Keratinocyte (primary cell): ENCODE data around the gene NUDT7. TPM values are rescaled to one million over a fixed set of nuclear protein-coding genes. Genes with fewer than 3 reads are reported as not detected.

Source experiments
- DNase-seq: peaks from one replicate; pipeline ENCODE4 v3.0.0-alpha.2; 2011; ENCODE audit warnings: low read depth, missing footprints, low spot score
- FAIRE-seq: peaks from 2 replicates; lab custom pipeline; 2011; peaks lifted over from hg19 to GRCh38; lab: Jason Lieb, UNC
- H2AFZ ChIP-seq: 2 replicates; pipeline ENCODE4 v1.6.0; 2012; ENCODE audit warnings: low read length, control low read depth, inconsistent platforms; ENCODE audit not compliant: control insufficient read depth
- H3K27ac ChIP-seq: 2 replicates; pipeline ENCODE4 v1.5.1; 2011; ENCODE audit warnings: low read length; ENCODE audit not compliant: control insufficient read depth, insufficient read depth
- H3K27me3 ChIP-seq: 3 replicates; pipeline ENCODE4 v1.6.0; 2011; ENCODE audit warnings: low read length; ENCODE audit not compliant: control insufficient read depth, insufficient read depth; ENCODE audit errors: extremely low read depth
- H3K36me3 ChIP-seq, 2 experiments: 2 replicates in 1 of 2; 3 replicates in 1 of 2; pipeline ENCODE4 v1.5.1; 2011; ENCODE audit warnings: low read length in 2 of 2, mild to moderate bottlenecking in 1 of 2; ENCODE audit not compliant: control insufficient read depth in 2 of 2, insufficient read depth in 2 of 2; ENCODE audit errors: extremely low read depth in 1 of 2
- H3K4me1 ChIP-seq: 3 replicates; pipeline ENCODE4 v1.5.1; 2011; ENCODE audit warnings: low read length; ENCODE audit not compliant: control insufficient read depth, insufficient read depth; ENCODE audit errors: extremely low read depth
- H3K4me2 ChIP-seq: 3 replicates; pipeline ENCODE4 v1.6.0; 2011; ENCODE audit warnings: low read depth, low read length; ENCODE audit not compliant: control insufficient read depth, insufficient read depth; ENCODE audit errors: extremely low read depth
- H3K4me3 ChIP-seq, 3 experiments: fragments of 200-600 bp in 1 of 3; sonication (generic) in 1 of 3; 2 replicates in 2 of 3; 3 replicates in 1 of 3; pipeline ENCODE4 v1.5.1; 2011 to 2016; ENCODE audit warnings: low read length in 3 of 3, mild to moderate bottlenecking in 3 of 3, control low read depth in 2 of 3, inconsistent platforms in 1 of 3, low read depth in 1 of 3, mixed read lengths in 1 of 3, mixed run types in 1 of 3, moderate library complexity in 1 of 3; ENCODE audit not compliant: control insufficient read depth in 2 of 3, insufficient read depth in 2 of 3; ENCODE audit errors: extremely low read depth in 1 of 3
- H3K79me2 ChIP-seq: 2 replicates; pipeline ENCODE4 v1.6.0; 2012; ENCODE audit warnings: low read length; ENCODE audit not compliant: control insufficient read depth, insufficient read depth
- H3K9ac ChIP-seq: 3 replicates; pipeline ENCODE4 v1.6.0; 2011; ENCODE audit warnings: low read length; ENCODE audit not compliant: control insufficient read depth, insufficient read depth; ENCODE audit errors: extremely low read depth
- H3K9me1 ChIP-seq: 3 replicates; pipeline ENCODE4 v1.6.0; 2011; ENCODE audit warnings: low read length; ENCODE audit not compliant: control insufficient read depth, insufficient read depth; ENCODE audit errors: extremely low read depth
- H3K9me3 ChIP-seq: 2 replicates; pipeline ENCODE4 v1.5.1; 2012; ENCODE audit warnings: low read depth, low read length; ENCODE audit not compliant: control insufficient read depth
- H4K20me1 ChIP-seq: 3 replicates; pipeline ENCODE4 v1.6.0; 2011; ENCODE audit warnings: low read length; ENCODE audit not compliant: control insufficient read depth, insufficient read depth; ENCODE audit errors: extremely low read depth
- EZH2 ChIP-seq: IDR thresholded peaks from one replicate; pipeline ENCODE4 v1.6.1; 2012; ENCODE audit warnings: inconsistent platforms, mild to moderate bottlenecking, low read length, moderate library complexity
- dilution Hi-C: fragments of 300-500 bp; cut with MboI; formaldehyde crosslinking; loops from one replicate; pipeline ENCODE4 v1.7.0; 2020; ENCODE audit warnings: low sequenced_read_pairs; ENCODE audit not compliant: extremely low pct_ligation_motif_present
- polyA plus RNA-seq, 5 experiments: library from polyadenylated mRNA; depleted of rRNA in 3 of 5; stranded (reverse) in 3 of 5; stranded (forward) in 1 of 5; unstranded in 1 of 5; fragments of >200 nt; gene quantifications; 1 replicate in 1 of 5; 2 replicates in 3 of 5; 3 replicates in 1 of 5; pipeline versions ENCODE4 v1.2.1 to v1.2.3, GENCODE V29; 2011 to 2012; ENCODE audit warnings: missing spikeins in 2 of 5, low read depth in 1 of 5, low replicate concordance in 1 of 5
- TF ChIP-seq, protein P1 (sequence below), 3 experiments: IDR thresholded peaks in 1 of 3; conservative IDR thresholded peaks in 1 of 3; optimal IDR thresholded peaks in 1 of 3; 2 replicates in 2 of 3; 3 replicates in 1 of 3; pipeline versions ENCODE3 to v1.5.1; 2011; ENCODE audit warnings: low read length in 3 of 3, mild to moderate bottlenecking in 3 of 3, moderate library complexity in 2 of 3, control low read depth in 1 of 3, inconsistent platforms in 1 of 3; ENCODE audit not compliant: insufficient read depth in 2 of 3; ENCODE audit errors: extremely low read depth in 1 of 3

Gene NUDT7
- polyA plus RNA-seq, 1 donor (not counting 4 experiments of a cell fraction or from before 2014, with no cell fraction given), result 14.6 TPM

DNA sequence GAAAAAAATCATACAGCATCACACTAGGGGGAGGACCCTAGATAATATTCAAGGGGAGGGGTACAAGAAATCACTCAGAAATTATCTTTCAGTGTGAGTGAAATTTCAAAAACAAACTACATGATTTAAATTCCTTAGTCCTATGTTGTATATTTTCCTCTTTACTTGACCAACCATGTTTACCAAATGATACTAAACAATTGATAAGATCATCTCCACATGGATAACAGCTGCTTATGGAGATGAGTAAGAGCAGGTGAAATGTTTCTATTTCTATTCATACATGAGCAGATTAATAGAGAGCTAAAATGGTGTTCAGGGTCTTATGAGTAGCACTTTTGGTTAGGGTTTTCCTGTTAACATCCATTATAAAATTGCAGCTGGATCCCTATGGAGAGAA, 58.8 kb downstream of the NUDT7 start:
- no peak for TF ChIP-seq EZH2
- TF ChIP-seq, protein P1, sequence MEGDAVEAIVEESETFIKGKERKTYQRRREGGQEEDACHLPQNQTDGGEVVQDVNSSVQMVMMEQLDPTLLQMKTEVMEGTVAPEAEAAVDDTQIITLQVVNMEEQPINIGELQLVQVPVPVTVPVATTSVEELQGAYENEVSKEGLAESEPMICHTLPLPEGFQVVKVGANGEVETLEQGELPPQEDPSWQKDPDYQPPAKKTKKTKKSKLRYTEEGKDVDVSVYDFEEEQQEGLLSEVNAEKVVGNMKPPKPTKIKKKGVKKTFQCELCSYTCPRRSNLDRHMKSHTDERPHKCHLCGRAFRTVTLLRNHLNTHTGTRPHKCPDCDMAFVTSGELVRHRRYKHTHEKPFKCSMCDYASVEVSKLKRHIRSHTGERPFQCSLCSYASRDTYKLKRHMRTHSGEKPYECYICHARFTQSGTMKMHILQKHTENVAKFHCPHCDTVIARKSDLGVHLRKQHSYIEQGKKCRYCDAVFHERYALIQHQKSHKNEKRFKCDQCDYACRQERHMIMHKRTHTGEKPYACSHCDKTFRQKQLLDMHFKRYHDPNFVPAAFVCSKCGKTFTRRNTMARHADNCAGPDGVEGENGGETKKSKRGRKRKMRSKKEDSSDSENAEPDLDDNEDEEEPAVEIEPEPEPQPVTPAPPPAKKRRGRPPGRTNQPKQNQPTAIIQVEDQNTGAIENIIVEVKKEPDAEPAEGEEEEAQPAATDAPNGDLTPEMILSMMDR (optimal IDR thresholded peaks at IDR 0.05 in 1 of 3, IDR thresholded peaks at IDR 0.05 in 1 of 3, conservative IDR thresholded peaks at IDR 0.05 in 1 of 3; ENCODE audit: extremely low read depth in 1 of 3, insufficient read depth in 2 of 3, low read length in 3 of 3), result no peak
- H2AFZ ChIP-seq, result no peak overlapping the region
- no peaks in the 10 kb centered on the region for H3K9me3 ChIP-seq
- peaks cover under 1% of the 10 kb centered on the region for H3K27me3 ChIP-seq
- no peaks in the 10 kb centered on the region for H3K36me3 ChIP-seq
- H3K4me3 ChIP-seq, result no peak overlapping the region
- no peaks in the 10 kb centered on the region for H3K9me1 ChIP-seq
- H3K79me2 ChIP-seq, result no peaks in the 10 kb centered on the region
- no peak overlapping the region for H3K27ac ChIP-seq
- H4K20me1 ChIP-seq, result no peaks in the 10 kb centered on the region
- peaks cover 4% of the 10 kb centered on the region for H3K4me1 ChIP-seq
- H3K9ac ChIP-seq, result no peak overlapping the region
- H3K4me2 ChIP-seq, result no peak overlapping the region
- DNase-seq (no peak), FAIRE-seq (no peak)
- dilution Hi-C loops, result no loop called here

DNA sequence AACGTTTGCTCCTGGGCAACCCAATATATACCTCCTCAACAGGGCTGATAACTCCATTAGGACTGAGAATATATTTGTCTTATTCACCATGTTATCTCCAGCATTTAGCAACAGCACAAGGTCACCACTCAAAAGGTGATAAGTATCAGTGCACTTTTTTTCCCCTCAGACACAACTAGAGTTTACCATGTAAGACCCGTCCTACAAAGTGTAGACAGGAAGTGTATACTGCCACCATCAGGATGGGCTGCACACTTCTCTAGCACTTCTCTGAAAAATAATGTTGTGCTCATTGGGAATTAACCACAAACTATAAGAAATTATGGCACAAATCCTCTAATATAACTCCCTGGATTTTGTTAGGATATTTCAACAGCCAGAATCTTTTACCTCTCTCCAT, 60.4 kb downstream of the NUDT7 start:
- dilution Hi-C loops, result no loop called here
- no peaks in the 10 kb centered on the region for H3K79me2 ChIP-seq
- no peak for TF ChIP-seq EZH2
- TF ChIP-seq, protein P1 (optimal IDR thresholded peaks at IDR 0.05 in 1 of 3, IDR thresholded peaks at IDR 0.05 in 1 of 3, conservative IDR thresholded peaks at IDR 0.05 in 1 of 3; ENCODE audit: extremely low read depth in 1 of 3, insufficient read depth in 2 of 3, low read length in 3 of 3), result peak in 2 of 3 experiments; percentile 43 to 50
- H3K27ac ChIP-seq, result no peak overlapping the region
- H4K20me1 ChIP-seq, result no peaks in the 10 kb centered on the region
- H3K9ac ChIP-seq, result no peak overlapping the region
- no peak overlapping the region for H2AFZ ChIP-seq
- H3K4me2 ChIP-seq, result no peak overlapping the region
- no peak for FAIRE-seq
- H3K4me1 ChIP-seq, result peaks cover 4% of the 10 kb centered on the region
- no peaks in the 10 kb centered on the region for H3K9me1 ChIP-seq
- no peak overlapping the region for H3K4me3 ChIP-seq
- H3K9me3 ChIP-seq, result no peaks in the 10 kb centered on the region
- H3K27me3 ChIP-seq, result peaks cover 15% of the 10 kb centered on the region
- H3K36me3 ChIP-seq, result no peaks in the 10 kb centered on the region
- DNase-seq, result no peak
